ENCODE results near the gene MIER1. TPM values are rescaled to one million over a fixed set of nuclear protein-coding genes. Genes with fewer than 3 reads are reported as not detected.

Gene MIER1
- total RNA-seq, 1 donor from 2014 or later: 27.8 TPM

Other genes starting within 250 kb of the MIER1 start
- gene DYNLT5, start 172.5 kb upstream of the MIER1 start, total RNA-seq: not detected in 2 replicates
- gene INSL5, start 123.7 kb upstream of the MIER1 start, total RNA-seq: not detected in 2 replicates
- 2.7 and 4.5 TPM in 2 replicates for gene DNAI4, start 134 bp upstream of the MIER1 start, total RNA-seq
- 6.9 and 8.1 TPM in 2 replicates for gene SLC35D1, start 129.2 kb downstream of the MIER1 start, total RNA-seq
- gene C1orf141, start 210.0 kb downstream of the MIER1 start, total RNA-seq: not detected in 2 replicates
- not detected in 2 replicates for gene IL23R, start 241.5 kb downstream of the MIER1 start, total RNA-seq

All from kidney epithelial cell (primary cell).